ENCODE results near the gene RNU1-2.
A peak's percentile ranks its signal among the peaks of the same experiment; 100 is the strongest.
"Not testable (repeated sequence)": the region's sequence is repeated elsewhere in the genome, so short reads cannot be mapped to it uniquely, and the experiment has no call there.

RNU1-2 gene

GRCh38 chr1:16911851-16912721 lies 16.3 kb downstream of the RNU1-2 start:
- DNase-seq: not testable (repeated sequence)

GRCh38 chr1:16912742-16913141 lies 17.0 kb downstream of the RNU1-2 start:
- not testable (repeated sequence) for DNase-seq

- DNase-seq: peak in 2 of 3 experiments; percentile 48 to 57
These were observed 17.5 kb downstream of the RNU1-2 start for GRCh38 chr1:16913181-16913832.

- DNase-seq: peak; percentile 96 to 98 (median 97)
These were observed 18.3 kb downstream of the RNU1-2 start for GRCh38 chr1:16913833-16914662.

GRCh38 chr1:16914928-16915626 lies 19.3 kb downstream of the RNU1-2 start:
- DNase-seq: peak in 2 of 3 experiments; percentile 51 to 60

GRCh38 chr1:16915627-16915973 lies 19.8 kb downstream of the RNU1-2 start:
- DNase-seq: no peak

- not testable (repeated sequence) for DNase-seq
These were observed 20.5 kb downstream of the RNU1-2 start for GRCh38 chr1:16916036-16916880.

GRCh38 chr1:16918371-16918770 lies 22.6 kb downstream of the RNU1-2 start:
- no peak for DNase-seq

- DNase-seq: not testable (repeated sequence)
These were observed 23.3 kb downstream of the RNU1-2 start for GRCh38 chr1:16918936-16919665.

GRCh38 chr1:16920951-16921350 lies 25.2 kb downstream of the RNU1-2 start:
- no peak for DNase-seq

GRCh38 chr1:16921391-16922185 lies 25.8 kb downstream of the RNU1-2 start, which contains the start of gene CROCC:
Gene CROCC, plus strand, starts transcription at chr1:16921931. Its CDS starts 88 bp downstream, at chr1:16922019.
- DNase-seq: peak in 2 of 3 experiments; percentile 74 to 76

GRCh38 chr1:16922466-16922865 lies 26.7 kb downstream of the RNU1-2 start:
- DNase-seq: no peak

- peak in 2 of 3 experiments; percentile 13 to 37 for DNase-seq
These were observed 27.2 kb downstream of the RNU1-2 start for GRCh38 chr1:16922885-16923431.

GRCh38 chr1:16924216-16924918 lies 28.6 kb downstream of the RNU1-2 start:
- no peak for DNase-seq

GRCh38 chr1:16924919-16925477 lies 29.2 kb downstream of the RNU1-2 start:
- DNase-seq: no peak

- DNase-seq: no peak
These were observed 30.1 kb downstream of the RNU1-2 start for GRCh38 chr1:16925635-16926490.

- peak; percentile 88 to 98 (median 95) for DNase-seq
These were observed 30.8 kb downstream of the RNU1-2 start for GRCh38 chr1:16926491-16927073.

Measured in NCI-H1417 (cell line).